Measurements from ENCODE around the gene NR5A2.

GRCh38 chr1:200136384-200136783 is 108.9 kb downstream of the NR5A2 start:
- TF ChIP-seq CTCF (IDR thresholded peaks at IDR 0.05; ENCODE audit: low read depth, low read length) (no peak), MAX (IDR thresholded peaks at IDR 0.05; ENCODE audit: low read depth, low read length) (no peak), POLR2A (IDR thresholded peaks at IDR 0.05; ENCODE audit: extremely low read depth, insufficient read length) (no peak)

Data from NB4 (cell line).